NOMO-1 treated with dmso at 0.1 percent for 144 hours (cell line): ENCODE data around the gene ALDOA.
A peak's percentile ranks its signal among the peaks of the same experiment; 100 is the strongest.

Experiments
- DNase-seq: peaks from one replicate; lab custom pipeline; 2025; ENCODE audit not compliant: unreplicated experiment; lab: John Stamatoyannopoulos, UW

The ALDOA gene

DNA sequence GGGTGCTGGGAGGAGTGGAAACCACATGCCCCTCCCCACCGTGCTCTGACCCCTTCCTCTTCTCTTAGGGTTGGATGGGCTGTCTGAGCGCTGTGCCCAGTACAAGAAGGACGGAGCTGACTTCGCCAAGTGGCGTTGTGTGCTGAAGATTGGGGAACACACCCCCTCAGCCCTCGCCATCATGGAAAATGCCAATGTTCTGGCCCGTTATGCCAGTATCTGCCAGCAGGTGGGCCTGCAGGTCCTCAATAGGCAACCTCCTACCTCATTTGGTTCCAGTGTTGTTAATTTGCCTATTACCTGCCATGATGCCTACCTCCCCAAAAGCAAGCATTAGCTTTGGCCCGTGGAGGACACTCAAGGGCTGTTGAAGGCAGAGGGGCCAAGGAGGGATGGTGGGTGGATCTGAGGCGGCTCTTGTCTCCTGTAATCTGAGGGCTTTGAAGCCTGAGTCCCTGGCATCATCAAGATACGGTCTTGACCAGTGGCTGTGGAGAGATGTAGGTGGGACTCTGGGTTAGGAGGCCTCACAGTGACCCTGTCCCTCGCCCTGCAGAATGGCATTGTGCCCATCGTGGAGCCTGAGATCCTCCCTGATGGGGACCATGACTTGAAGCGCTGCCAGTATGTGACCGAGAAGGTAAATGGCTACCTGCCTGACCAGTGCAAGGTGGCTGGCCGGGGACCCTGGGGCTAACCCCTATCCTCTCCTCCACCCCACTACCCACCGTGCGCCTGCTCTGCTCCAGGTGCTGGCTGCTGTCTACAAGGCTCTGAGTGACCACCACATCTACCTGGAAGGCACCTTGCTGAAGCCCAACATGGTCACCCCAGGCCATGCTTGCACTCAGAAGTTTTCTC, 3.4 kb downstream of the ALDOA start:
- no peak for DNase-seq

- DNase-seq, result no peak
These were observed 4.3 kb downstream of the ALDOA start for GRCh38 chr16:30069611-30070462.

DNA sequence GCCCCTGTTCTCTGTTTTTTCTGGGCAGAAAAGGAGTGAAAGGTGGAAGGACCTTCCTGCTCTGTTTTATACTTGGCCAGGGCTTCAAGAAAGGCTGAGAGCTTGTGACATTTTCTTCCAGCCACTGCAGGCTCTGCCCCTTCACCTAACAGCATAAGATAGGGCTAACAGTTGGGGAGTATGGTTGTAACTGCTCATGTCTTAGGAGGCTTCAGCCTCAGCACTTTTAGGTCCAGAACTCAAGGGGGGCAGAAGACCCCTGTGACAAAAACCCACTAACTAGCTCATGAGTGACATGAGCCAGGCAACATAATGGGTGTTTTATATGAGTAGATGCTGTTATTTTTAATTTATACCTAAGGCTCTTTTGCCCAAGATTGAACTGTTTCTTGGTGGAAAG, 4.9 kb downstream of the ALDOA start:
- DNase-seq, result no peak

DNA sequence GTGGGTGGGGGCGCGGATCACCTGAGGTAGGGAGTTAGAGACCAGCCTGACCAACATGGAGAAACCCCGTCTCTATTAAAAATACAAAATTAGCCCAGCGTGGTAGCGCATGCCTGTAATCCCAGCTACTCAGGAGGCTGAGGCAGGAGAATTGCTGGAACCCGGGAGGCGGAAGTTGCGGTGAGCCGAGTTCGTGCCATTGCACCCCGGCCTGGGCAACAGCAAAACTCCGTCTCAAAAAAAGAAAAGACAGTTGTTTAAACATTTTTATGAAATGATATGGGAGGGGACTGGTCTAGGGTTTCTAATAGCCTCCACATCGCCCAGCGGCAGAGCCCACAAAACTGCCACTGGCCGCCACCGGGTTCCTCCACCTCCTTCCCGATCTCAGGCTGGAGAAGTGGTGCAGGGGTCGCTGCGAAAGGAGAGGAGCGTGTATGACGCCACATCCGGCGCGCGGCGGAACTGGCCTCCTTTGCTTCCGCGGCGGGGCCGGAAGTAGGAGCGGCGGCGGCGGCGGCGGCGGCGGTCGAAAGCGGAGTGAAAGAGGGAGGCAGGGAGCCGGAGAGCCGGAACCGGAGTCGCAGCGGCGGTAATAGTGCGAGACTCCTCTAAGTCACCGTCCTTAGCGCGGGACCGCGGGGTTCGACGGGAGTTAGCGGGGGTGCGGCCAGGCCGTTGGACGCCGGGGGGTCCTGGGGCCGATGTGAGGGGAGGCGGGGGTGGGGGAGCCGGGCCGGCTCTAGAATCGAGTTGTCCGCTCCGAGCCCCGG, 10.1 kb downstream of the ALDOA start, which contains the start of gene PPP4C:
Gene PPP4C, plus strand, starts transcription at position 492 of the 773 bp plus-strand sequence. CDS start 384 bp downstream, outside the sequence.
- DNase-seq, result peak; percentile 90

DNA sequence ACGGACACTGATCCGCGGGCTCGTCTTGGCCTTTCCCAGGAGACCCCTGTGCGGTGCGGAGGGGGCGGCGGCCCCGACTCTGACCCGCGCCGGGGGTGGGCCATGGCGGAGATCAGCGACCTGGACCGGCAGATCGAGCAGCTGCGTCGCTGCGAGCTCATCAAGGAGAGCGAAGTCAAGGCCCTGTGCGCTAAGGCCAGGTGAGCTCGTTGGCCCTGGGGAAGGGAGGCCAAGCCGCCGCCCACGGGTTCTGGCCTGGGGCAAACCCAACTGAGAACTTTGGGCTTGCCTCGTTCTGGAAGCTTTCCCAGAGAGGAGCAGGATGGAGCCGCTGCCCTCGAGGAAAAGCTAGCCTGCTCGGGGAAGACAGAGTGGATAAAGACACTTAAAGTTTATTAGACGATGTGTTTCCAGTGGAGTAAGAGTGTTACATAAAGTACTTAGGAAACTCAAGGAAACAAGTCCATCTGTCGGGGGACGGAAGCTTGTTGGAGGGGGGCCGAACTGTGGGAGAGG, 10.8 kb downstream of the ALDOA start:
- no peak for DNase-seq

- DNase-seq, result no peak
These were observed 12.1 kb downstream of the ALDOA start for GRCh38 chr16:30077656-30078055.

DNA sequence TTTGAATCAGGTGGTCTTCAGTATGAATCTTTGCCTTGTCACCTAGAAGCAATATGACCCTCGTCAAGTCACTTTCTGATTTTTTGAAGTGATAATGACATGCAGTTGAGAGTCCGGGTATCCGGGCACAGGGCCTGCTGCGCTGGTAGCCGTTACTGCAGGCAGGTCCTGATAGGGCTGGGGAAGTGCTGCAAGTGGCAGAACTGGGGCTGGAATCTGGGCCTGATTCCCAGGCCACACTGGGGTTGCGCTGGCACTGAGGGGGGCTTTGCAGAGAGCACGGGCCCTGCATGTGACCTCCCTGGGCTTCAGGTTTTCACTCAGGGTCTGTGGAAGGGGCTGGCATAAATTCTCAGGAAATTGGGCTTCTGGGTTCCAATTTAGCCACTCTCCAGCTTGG, 13.2 kb downstream of the ALDOA start:
- DNase-seq, result no peak

- DNase-seq, result no peak
These were observed 13.9 kb downstream of the ALDOA start for GRCh38 chr16:30079480-30079879.

DNA sequence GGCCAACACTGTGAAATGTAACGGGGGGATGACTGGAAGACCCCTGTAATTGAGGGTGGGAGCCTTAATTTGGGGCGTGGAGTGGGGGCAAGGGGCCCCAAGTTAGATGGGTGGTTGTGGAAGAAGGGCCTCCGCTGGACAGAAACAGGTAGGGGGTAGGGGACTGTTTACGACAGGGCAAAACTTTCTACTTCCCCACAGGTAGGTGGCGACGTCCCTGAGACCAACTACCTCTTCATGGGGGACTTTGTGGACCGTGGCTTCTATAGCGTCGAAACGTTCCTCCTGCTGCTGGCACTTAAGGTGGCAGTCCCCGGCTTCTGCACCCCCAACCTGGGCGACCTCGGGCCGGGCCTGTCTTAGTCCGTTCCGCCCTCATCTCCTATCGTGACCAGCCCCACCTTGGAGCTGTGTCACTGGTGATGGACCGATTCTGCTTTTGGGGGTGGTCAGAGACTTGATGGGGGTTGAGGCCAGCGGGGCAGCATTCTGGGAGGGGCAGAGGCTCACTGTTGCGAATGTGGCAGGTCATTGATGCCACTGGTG, 17.1 kb downstream of the ALDOA start:
- DNase-seq, result no peak

- no peak for DNase-seq
These were observed 17.9 kb downstream of the ALDOA start for GRCh38 chr16:30083216-30084055.

DNA sequence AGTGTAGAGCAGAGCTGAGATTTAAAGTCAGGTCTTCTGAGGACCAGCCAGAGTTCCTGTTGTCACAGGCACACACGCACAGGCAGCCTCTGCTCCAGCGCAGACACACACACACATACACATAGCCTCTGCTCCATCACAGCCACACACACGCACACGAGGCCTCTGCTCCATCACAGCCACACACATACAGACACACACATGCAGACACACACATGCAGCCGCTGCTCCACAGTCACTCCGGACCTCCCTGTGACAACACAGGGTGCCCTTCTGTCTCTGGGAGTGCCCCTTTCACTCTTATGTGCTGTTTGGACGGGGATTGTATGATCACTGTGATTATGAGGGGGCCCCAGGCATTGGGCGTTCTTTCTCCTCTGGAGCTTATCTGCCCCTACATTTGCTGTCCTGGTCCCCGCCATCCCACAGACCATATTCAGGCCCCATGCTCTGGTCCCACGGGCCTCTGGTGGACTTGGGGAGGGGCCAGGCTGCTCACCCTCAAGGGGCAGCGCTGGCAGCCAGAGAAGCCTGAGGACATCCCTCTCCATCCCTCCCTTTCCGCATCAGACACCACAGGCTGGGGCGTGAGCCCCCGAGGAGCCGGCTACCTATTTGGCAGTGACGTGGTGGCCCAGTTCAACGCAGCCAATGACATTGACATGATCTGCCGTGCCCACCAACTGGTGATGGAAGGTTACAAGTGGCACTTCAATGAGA, 18.7 kb downstream of the ALDOA start:
- DNase-seq, result no peak

- no peak for DNase-seq
These were observed 19.2 kb downstream of the ALDOA start for GRCh38 chr16:30084816-30085159.

DNA sequence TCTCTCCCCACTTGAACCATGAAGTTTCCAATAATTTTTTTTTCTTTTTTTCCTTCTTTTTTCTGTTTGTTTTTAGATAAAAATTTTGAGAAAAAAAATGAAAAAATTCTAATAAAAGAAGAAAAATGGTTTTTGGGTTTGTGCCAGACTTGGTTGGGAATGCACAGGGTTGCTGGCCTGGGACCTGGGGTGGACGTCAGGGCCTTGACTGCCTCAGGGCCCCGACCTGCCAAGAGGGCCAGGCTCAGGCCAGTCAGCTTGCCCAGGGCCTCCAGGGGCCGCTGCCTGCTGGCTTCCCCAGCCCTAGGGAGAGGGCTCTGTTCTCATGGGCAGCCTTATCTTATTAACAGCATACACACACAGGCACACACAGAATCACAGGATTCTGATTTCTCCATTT, 19.7 kb downstream of the ALDOA start:
- no peak for DNase-seq

- DNase-seq, result no peak
These were observed 20.3 kb downstream of the ALDOA start for GRCh38 chr16:30085820-30086219.

GRCh38 chr16:30086291-30087140, 21.0 kb downstream of the ALDOA start:
- DNase-seq, result no peak

DNA sequence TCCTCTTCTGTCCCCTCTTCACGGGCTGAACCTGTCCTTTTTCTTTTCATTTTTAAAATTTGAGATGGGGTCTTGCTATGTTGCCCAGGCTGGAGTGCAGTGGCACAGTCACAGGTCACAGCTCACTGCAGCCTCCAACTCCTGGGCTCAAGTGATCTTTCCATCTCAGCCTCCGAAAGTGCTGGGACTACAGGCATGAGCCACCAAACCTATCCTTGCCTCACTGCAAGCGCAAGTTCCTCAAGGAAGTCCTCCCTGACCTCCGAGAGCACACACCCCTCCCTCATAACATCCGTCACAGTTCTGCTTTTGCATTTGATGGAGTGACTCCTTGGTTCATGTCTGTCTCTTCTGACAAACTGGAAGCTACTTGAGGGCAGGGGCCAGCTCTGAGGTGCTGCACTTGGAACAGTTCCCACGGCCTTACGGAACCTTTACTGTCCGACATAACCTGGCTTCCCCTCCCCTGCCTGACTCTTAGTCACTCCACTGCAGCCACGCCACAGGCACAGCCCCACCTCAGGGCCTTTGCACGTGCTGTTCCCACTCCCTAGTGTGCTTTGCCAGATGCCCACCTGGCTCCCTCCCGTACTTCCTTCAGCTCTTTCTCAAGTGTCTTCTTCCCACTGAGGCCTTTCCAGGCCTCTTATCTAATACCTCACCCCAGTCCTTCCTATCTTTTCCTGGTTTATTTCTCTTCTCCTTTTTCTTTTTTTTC, 21.8 kb downstream of the ALDOA start:
- DNase-seq, result peak; percentile 89

DNA sequence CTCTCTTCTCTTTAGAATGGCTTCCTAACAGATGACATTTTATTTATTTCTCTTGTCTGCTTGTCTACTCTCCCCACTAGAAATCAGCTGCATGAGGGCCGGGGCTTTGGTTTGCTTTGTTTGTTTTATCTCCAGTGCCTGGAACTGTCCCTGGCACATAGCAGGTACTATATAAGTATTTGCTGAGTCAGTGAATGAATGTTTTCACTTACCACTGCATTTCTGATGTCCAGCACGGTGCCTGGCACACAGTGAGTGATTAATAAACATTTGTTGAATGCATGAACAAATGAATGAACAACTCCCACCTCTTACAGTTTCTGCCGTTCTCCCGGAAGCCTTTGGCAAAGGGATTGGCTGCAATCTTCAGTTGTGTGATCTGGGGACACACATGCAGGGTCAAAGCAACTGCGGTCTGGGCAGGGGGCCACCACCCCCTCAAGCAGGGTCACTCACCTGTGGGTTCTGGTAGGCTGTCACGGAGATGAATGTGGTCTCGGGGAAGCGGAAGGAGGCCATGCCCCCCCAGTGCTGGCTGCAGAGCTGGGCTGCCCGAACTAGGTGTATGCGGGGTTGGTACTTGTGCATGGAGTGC, 22.8 kb downstream of the ALDOA start:
- DNase-seq, result no peak
